ENCODE measurements around the gene SHISA9.

The SHISA9 gene

DNA sequence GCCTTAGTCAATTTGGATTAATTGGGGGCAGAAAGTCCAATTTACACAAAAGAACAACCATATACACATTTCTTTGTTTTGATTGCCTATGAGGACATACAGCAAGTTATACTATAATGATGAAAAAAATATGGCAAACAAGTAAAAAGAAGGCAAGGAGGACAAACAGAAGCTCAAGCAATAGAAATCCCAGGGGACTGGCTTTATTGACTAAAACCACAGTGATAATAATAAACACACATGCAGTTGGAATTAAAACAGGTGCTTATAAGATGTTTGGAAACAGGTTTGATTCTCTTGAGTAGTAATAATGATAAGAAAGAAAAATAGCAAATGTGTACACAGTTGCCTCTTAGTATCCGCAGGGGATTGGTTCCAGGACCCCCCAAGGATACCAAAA, 176.4 kb downstream of the SHISA9 start:
- DNase-seq (ENCODE audit: low read depth): no peak

DNA sequence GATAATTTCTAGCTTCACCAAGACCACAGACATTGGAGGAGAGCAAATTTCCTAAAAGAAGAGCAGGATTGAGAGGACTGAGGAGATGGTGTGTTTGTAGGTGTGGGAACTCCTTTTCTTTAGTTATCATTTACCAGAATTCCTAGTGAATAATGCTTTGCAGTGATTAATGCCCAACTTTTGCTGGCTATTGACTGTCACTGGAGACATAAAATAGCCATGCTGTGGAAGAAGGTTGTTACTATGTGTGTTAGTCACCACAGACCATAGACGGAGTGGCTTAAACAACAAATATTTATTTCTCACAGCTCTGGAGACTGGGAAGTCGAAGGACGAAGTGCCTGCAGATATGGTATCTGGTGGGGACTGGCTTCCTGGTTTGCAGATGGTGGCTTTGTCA, 179.1 kb downstream of the SHISA9 start:
- no peak for DNase-seq (ENCODE audit: low read depth)

GRCh38 chr16:13081825-13082331, 180.5 kb downstream of the SHISA9 start:
- DNase-seq (ENCODE audit: low read depth): no peak

- no peak for DNase-seq (ENCODE audit: low read depth)
Measured at GRCh38 chr16:13083681-13084080, 182.3 kb downstream of the SHISA9 start.

DNA sequence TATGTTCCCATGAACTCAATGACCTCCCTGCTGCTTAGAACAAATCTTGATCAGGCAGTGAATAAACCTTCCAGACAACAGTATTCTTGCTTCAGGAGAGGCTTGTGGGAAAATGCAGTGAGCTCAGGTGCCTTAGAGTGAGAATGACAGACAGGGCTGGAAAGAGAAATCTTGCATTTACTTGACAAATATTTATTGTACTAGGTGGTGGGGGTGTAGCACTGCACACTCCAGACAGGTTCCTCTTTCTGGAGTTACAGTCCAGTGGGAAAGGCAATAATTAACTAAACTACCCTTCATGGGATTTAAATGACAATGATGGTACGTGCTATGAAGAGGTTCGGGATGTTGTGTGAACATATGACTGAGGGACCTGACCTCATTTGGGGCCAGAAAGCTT, 182.9 kb downstream of the SHISA9 start:
- no peak for DNase-seq (ENCODE audit: low read depth)

- DNase-seq (ENCODE audit: low read depth): no peak
Measured at GRCh38 chr16:13093661-13094060, 192.3 kb downstream of the SHISA9 start.

GRCh38 chr16:13095061-13095460, 193.7 kb downstream of the SHISA9 start:
- no peak for DNase-seq (ENCODE audit: low read depth)

DNA sequence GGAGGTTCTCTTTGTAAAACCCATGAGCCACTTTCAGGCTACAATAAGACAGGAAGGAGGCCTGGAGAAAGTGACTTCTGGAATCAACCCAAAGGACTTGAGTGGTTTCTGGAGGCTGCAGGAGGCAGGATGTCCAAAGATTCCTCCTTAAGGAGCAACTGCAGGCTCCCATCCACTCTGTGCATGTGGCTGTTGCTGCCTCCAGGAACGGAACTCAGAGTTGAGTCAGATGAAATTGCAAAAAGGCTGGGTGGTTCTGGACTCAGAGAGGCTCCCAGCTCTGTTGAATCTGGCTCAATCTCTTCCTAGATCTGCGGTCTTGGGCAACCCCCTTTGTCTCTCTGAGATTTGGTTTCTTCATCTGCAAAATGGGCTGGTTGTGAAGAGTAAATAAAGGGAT, 197.1 kb downstream of the SHISA9 start:
- DNase-seq (ENCODE audit: low read depth): no peak

- no peak for DNase-seq (ENCODE audit: low read depth)
Measured at GRCh38 chr16:13099822-13100221, 198.4 kb downstream of the SHISA9 start.

DNA sequence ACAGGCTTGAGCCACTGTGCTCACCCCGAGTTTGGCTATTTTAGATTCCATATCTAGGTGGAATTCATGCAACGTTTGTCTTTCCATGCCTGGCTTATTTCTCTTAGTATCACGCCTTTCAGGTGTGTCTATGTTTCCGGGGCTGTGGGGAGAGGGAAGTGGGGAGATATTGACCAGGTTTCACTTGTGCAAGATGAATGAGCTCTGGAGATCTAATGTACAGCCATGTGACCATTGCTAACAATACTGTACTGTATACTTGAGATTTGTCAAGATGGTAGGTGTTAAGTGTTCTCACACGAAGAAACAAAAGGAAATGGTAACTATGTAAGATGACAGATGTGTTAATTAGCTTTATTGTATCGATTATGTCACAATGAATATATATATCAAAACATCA, 199.6 kb downstream of the SHISA9 start:
- no peak for DNase-seq (ENCODE audit: low read depth)

GRCh38 chr16:13101828-13102227, 200.4 kb downstream of the SHISA9 start:
- no peak for DNase-seq (ENCODE audit: low read depth)

GRCh38 chr16:13102401-13102800, 201.0 kb downstream of the SHISA9 start:
- no peak for DNase-seq (ENCODE audit: low read depth)

DNA sequence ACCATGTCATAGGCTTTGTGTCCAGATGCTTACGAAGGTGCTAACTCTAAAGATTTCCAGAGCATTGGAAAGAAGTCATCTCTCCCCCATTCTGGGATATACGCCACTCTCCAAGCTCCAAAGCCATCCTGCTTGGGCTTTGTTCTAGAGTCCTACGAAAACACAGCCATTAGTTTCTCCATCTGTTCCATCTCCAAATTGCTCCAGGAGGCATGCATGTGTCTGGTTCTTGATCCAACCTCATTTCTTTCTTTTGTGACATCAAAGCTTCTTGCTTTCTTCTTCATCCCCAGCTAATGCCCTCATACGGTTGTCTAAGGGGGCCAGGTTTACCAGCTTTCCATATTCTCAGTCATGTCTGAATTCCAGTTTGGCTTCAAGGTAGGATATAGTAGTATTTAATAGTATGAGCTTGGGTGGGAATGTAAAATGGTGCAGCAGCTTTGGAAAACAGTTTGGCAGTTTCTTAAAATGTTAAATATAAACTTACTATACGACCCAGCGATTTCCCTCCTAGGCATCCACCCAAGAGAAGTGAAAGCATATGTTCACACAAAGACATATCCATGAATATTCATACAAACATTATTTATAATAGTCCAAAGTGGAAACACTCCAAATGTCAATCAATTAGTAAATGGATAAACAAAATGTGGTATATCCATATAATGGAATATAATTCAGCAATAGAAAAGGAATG, 202.6 kb downstream of the SHISA9 start:
- DNase-seq (ENCODE audit: low read depth): no peak

DNA sequence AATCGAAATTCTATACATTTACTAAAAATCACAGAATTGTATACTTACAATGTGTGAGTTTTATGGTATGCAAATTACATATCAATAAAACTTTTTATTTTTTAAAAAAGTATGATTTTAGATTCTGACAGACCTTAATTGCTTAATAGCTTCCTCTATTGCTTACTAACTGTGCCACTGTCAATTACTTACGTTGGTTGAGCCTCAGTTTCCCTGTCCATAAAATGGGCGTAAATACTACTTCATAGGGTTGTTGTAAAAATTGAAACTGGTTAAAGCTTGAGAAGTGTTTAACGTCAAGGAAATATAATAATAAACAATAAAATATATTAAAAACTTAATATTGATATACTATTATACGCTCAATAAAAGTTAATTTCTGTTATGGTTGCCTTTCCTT, 203.4 kb downstream of the SHISA9 start:
- DNase-seq (ENCODE audit: low read depth): no peak

DNA sequence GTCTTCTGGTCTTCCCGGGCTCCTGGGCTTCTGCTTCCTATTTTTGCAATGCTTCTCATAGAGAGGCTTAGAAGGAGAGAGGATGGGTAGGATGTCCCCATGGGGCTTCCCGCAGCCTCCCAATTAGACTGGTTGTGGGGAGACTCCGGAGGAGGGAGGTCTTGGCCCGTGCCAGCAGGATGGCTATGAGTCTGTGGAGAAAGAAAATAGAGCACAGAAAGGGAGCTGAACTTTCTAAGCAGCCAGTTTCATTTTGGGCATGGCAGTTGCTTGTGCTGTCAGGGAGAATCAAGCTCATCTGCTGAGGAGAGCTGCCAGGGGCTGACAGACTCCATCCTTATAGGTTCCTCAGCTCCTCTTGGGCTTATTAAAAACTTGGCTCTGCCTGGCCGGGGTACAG, 204.0 kb downstream of the SHISA9 start:
- no peak for DNase-seq (ENCODE audit: low read depth)

DNA sequence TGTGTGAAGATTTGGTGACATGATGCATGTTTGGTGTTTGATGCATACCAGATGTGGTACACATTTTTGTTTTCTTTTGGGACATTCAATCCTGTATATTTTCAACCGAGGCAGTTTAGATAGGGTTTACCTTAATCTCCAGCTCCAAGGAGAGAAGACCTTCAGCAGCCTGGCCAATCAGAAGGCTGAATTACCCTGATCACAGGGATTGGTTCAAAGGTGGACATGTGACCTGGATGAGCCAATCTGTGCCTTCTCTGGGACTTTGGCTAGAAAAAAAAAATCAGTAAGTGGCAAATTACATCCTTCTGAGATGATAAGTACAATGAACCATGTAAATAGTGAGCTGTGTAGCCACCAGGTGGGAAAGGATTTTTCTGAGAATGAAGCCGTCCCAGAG, 205.1 kb downstream of the SHISA9 start:
- DNase-seq (ENCODE audit: low read depth): no peak

GRCh38 chr16:13108126-13108525, 206.7 kb downstream of the SHISA9 start:
- DNase-seq (ENCODE audit: low read depth): no peak

DNA sequence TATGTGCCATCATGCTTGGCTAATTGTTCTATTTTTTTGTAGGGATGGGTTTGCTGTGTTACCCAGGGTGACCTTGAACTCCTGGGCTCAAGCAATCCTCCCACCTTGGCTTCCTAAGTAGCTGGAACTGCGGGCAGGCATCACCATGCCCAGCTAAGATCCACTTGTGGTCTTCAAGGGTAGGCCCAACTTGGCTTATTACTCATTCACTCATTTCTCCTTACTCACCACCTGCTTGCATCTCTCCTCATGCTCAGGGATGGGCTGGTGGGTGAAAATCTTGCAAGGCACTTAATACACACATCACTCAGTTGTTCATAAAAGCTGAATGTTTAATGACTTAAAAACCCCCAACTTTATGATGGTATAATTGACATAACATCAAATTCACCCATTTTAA, 207.8 kb downstream of the SHISA9 start:
- no peak for DNase-seq (ENCODE audit: low read depth)

- no peak for DNase-seq (ENCODE audit: low read depth)
Measured at GRCh38 chr16:13110124-13110796, 208.9 kb downstream of the SHISA9 start.

- DNase-seq (ENCODE audit: low read depth): no peak
Measured at GRCh38 chr16:13111747-13112146, 210.3 kb downstream of the SHISA9 start.

GRCh38 chr16:13113741-13114140, 212.3 kb downstream of the SHISA9 start:
- no peak for DNase-seq (ENCODE audit: low read depth)

DNA sequence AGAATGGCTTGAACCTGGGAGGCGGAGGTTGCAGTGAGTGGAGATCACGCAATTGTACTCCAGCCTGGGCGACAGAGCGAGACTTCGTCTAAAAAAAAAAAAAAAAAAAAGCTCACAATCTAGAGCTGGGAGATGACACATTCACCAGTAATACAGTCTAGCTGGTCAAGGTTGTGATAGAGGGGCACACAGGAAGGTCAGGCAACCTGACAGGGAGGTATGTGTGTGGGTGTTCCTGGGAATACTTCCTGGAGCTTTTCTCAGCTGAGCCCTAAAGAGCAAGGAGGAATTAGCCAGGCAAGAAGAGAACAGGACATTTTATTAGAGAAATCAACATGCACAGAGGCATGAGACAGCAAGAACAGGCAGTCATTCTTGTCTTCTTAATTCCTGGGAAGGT, 216.7 kb downstream of the SHISA9 start:
- no peak for DNase-seq (ENCODE audit: low read depth)

DNA sequence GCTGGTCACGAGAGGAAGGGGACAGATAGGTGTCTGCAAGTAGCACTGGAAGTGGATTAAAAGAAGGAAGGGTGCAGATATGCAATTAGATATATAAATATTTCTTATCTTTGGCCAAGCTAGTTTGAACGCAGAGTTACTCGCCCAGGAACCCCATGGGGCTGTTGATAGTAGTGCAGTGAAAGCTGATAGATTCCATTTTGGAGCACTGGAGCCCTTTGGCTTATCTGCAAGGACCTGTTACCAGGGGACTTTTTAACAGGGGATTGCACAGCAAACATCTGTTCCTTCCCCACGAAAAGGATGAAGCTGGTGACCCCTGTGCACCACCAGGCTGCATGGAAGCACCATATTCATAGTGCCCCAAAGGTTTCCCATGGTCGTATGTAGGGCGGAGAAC, 218.7 kb downstream of the SHISA9 start:
- no peak for DNase-seq (ENCODE audit: low read depth)

GRCh38 chr16:13120557-13120956, 219.2 kb downstream of the SHISA9 start:
- no peak for DNase-seq (ENCODE audit: low read depth)
